ENCODE results near the gene SLC25A40.
"Not testable (repeated sequence)": the region's sequence is repeated elsewhere in the genome, so short reads cannot be mapped to it uniquely, and the experiment has no call there.

Gene SLC25A40

GRCh38 chr7:87866533-87866932 is 9.6 kb downstream of the SLC25A40 start:
- DNase-seq = not testable (repeated sequence)

GRCh38 chr7:87866089-87866488 is 10.1 kb downstream of the SLC25A40 start:
- DNase-seq = no peak

- no peak for DNase-seq
Measured at GRCh38 chr7:87858417-87859100, 17.6 kb downstream of the SLC25A40 start.

- DNase-seq = peak; percentile 42
Measured at GRCh38 chr7:87853237-87853864, 22.8 kb downstream of the SLC25A40 start.

GRCh38 chr7:87852306-87852705 is 23.9 kb downstream of the SLC25A40 start:
- no peak for DNase-seq

- DNase-seq = peak; percentile 34
Measured at GRCh38 chr7:87850836-87851593, 25.1 kb downstream of the SLC25A40 start.

- no peak for DNase-seq
Measured at GRCh38 chr7:87837597-87837996, 38.6 kb downstream of the SLC25A40 start.

- DNase-seq = no peak
Measured at GRCh38 chr7:87833130-87833529, 43.0 kb downstream of the SLC25A40 start.

- no peak for DNase-seq
Measured at GRCh38 chr7:87831097-87831496, 45.1 kb downstream of the SLC25A40 start.

- DNase-seq = not testable (repeated sequence)
Measured at GRCh38 chr7:87828383-87828782, 47.8 kb downstream of the SLC25A40 start.

- DNase-seq = not testable (repeated sequence)
Measured at GRCh38 chr7:87825369-87825768, 50.8 kb downstream of the SLC25A40 start.

GRCh38 chr7:87822056-87822455 is 54.1 kb downstream of the SLC25A40 start:
- DNase-seq = not testable (repeated sequence)

- no peak for DNase-seq
Measured at GRCh38 chr7:87818336-87818735, 57.8 kb downstream of the SLC25A40 start.

- DNase-seq = no peak
Measured at GRCh38 chr7:87816389-87816788, 59.8 kb downstream of the SLC25A40 start.

GRCh38 chr7:87810726-87811125 is 65.4 kb downstream of the SLC25A40 start:
- no peak for DNase-seq

- DNase-seq = no peak
Measured at GRCh38 chr7:87810130-87810529, 66.0 kb downstream of the SLC25A40 start.

- DNase-seq = no peak
Measured at GRCh38 chr7:87806150-87806549, 70.0 kb downstream of the SLC25A40 start.

GRCh38 chr7:87797798-87798403 is 78.3 kb downstream of the SLC25A40 start:
- peak; percentile 35 for DNase-seq

GRCh38 chr7:87797395-87797794 is 78.8 kb downstream of the SLC25A40 start:
- no peak for DNase-seq

GRCh38 chr7:87785368-87785995 is 90.7 kb downstream of the SLC25A40 start:
- DNase-seq = no peak

- no peak for DNase-seq
Measured at GRCh38 chr7:87784424-87784823, 91.7 kb downstream of the SLC25A40 start.

Data from fibroblast of skin of right biceps (primary cell).